ACC112 (cell line): ENCODE results near the gene ALX4.

Experiments used
- H2AFZ ChIP-seq: fragments of 200-600 bp; sonication (generic); one replicate; pipeline ENCODE4 v1.6.0; 2017; ENCODE audit warnings: antibody characterized with exemption, low read length; ENCODE audit not compliant: unreplicated experiment
- H3K27ac ChIP-seq: fragments of 200-600 bp; sonication (generic); 2 replicates; pipeline ENCODE4 v1.5.1; 2014; ENCODE audit warnings: low read depth, mild to moderate bottlenecking, antibody characterized with exemption, low read length, moderate library complexity
- H3K27me3 ChIP-seq: fragments of 200-600 bp; sonication (generic); 2 replicates; pipeline ENCODE4 v1.6.1; 2014; ENCODE audit warnings: mild to moderate bottlenecking, antibody characterized with exemption, low read length, moderate library complexity, mixed read lengths; ENCODE audit not compliant: insufficient read depth
- H3K36me3 ChIP-seq: fragments of 200-600 bp; sonication (generic); 2 replicates; pipeline ENCODE4 v1.6.1; 2016; ENCODE audit warnings: mild to moderate bottlenecking, antibody characterized with exemption, low read length, moderate library complexity, mixed read lengths; ENCODE audit not compliant: insufficient read depth
- H3K4me1 ChIP-seq: fragments of 200-600 bp; sonication (generic); one replicate; pipeline ENCODE4 v1.6.1; 2016; ENCODE audit warnings: low read length, mixed read lengths; ENCODE audit not compliant: insufficient read depth, unreplicated experiment, control insufficient read depth
- H3K4me3 ChIP-seq: fragments of 200-600 bp; sonication (generic); 2 replicates; pipeline ENCODE4 v1.5.1; 2014; ENCODE audit warnings: mild to moderate bottlenecking, low read depth, low read length
- H3K79me2 ChIP-seq: fragments of 200-600 bp; sonication (generic); one replicate; pipeline ENCODE4 v1.6.0; 2016; ENCODE audit warnings: low read length; ENCODE audit not compliant: control insufficient read depth, unreplicated experiment, insufficient read depth

ALX4 gene

DNA sequence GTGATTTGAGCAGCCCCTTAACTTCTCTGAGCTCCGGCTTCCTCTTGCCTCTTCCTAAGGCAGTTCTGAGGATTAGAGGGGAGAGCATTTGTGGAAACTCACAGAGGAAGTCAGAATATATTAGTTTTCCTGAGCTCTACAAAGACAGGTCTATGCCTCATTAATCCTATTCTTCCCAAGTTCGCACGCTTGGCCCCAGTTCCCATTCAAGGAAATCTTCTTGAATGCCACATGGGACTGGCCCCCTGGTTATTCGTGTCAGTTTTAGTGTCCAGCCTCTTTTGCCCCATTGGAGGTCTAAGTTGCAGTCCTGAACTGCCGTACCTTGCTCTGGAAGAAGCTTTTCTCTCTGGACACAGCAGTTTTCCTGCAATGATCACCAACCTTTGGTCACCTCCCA lies 37.6 kb upstream of the ALX4 start:
- H3K27me3 ChIP-seq, result peaks cover 78% of the 10 kb centered on the region
- H3K4me1 ChIP-seq, result no peaks in the 10 kb centered on the region
- H3K27ac ChIP-seq, result no peak overlapping the region
- no peak overlapping the region for H3K4me3 ChIP-seq
- H2AFZ ChIP-seq, result no peak overlapping the region
- H3K36me3 ChIP-seq, result no peaks in the 10 kb centered on the region
- no peaks in the 10 kb centered on the region for H3K79me2 ChIP-seq

DNA sequence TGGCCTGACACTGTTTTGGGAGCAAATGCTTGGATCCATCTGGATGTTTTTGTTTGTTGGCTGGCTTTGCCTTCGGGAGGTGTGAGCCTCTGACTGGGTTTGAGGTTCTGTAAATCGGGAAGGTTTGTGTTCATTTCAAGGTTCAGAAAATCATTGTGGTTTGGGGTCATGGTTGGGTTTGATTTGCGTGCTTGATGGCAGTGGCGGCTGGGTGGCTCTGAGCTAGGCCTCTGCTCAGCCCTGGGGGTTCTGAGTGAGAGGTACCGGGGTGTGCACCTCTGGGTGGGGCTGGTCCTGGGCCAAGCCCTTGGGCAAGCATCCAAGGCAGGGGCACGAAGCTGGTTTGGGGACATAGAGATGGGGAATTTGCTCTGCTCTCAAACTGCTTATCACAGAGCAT lies 37.0 kb upstream of the ALX4 start:
- peaks cover 78% of the 10 kb centered on the region for H3K27me3 ChIP-seq
- no peak overlapping the region for H3K4me3 ChIP-seq
- H3K79me2 ChIP-seq, result no peaks in the 10 kb centered on the region
- H2AFZ ChIP-seq, result no peak overlapping the region
- no peak overlapping the region for H3K27ac ChIP-seq
- H3K36me3 ChIP-seq, result no peaks in the 10 kb centered on the region
- no peaks in the 10 kb centered on the region for H3K4me1 ChIP-seq

DNA sequence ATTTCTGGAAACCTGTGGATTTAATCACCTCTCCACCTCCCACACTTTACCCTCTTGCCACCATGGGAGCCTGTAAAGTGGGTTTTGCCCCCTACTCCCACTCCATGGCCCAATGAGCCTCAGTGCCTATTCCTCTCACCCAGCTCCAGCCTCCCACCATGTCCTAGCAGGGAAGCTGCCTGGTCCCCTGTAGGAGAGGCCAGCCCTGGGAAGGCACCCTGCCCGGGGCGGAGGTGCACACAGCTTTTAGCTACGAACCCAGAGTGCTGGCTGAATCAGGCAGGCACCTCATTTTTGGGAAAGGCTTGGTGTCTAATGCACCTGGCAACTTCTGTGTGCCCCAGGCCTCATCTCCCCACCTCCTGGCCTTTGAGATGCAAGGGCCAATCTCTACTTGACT lies 35.8 kb upstream of the ALX4 start:
- Histone ChIP-seq H2AFZ (no peak overlapping the region), H3K4me1 (no peaks in the 10 kb centered on the region), H3K4me3 (no peak overlapping the region), H3K36me3 (no peaks in the 10 kb centered on the region), H3K27me3 (peaks cover 73% of the 10 kb centered on the region), H3K27ac (no peak overlapping the region), H3K79me2 (no peaks in the 10 kb centered on the region)

DNA sequence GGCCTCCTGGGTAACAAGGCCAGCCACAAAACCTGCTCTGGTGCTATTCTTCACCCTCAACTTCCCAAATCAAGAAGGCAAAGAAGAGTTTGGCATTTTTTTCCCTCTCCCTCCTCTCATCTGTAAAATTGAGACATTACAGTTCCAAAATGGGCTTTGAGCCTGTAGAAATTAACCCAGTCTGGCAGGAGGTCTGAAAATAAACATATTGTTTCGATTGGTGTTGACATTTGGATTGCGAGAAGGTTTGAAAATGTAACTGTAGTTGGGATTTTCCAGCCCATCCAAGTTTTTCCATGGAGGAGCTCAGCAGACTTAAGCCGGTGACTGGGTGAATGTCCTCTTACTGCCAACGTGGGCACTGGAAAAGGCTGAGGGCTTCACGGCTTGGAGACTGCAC lies 35.0 kb upstream of the ALX4 start:
- no peaks in the 10 kb centered on the region for H3K36me3 ChIP-seq
- no peaks in the 10 kb centered on the region for H3K4me1 ChIP-seq

DNA sequence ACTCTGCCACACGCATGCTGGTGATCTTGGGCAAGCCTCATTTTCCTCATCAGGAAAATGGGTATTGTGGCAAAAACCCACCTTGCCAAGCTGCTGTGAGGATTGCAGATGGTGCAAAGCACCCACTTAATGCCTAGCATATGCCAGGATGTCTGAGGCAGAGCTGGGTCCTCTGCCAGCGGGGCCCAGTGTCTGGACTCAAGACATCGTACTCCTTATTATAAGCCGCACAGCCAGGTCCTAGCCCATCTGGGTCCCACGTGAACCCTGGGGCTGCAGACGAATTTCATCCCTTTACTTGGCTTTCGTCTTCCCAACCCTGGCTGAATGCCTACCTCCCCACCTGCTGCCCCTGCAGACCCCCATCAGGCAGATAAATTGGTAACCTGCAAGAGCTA lies 34.5 kb upstream of the ALX4 start:
- Histone ChIP-seq H2AFZ (no peak overlapping the region), H3K27me3 (peaks cover 66% of the 10 kb centered on the region), H3K27ac (no peak overlapping the region)

More for the DNA sequence above, 35.0 kb upstream of the ALX4 start:
- Histone ChIP-seq H2AFZ (no peak overlapping the region), H3K27me3 (peaks cover 70% of the 10 kb centered on the region), H3K4me3 (no peak overlapping the region), H3K79me2 (no peaks in the 10 kb centered on the region), H3K27ac (no peak overlapping the region)

DNA sequence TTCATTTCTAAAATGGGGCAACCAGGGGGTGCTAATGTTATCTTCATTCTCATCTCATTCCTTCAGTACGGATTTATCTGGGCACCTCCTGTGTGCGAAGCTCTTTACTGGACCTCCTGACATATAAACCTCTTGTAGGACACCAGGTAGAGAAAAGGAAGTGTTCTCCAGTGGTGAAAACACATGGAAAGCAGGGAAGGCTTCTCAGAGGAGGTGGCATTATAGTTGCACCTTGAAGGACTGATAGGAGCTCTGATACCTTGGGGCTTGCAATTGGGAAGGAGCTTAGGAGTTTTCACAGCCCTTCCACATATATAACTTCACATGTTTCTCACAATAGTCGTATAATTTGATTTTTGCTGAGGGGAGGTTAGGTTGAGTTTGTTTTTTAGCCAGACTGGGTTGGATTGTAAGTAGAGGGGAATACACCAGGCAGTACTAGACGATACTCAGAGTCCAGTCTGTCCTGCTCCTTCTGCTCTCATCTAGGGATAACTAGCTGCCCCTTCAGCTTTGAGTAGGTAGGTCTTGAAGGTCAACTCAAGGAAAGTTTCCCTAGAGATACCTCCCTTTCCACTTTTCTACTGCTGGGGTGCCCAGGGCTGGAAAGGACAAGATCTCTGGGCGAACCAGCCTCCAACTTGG lies 34.0 kb upstream of the ALX4 start:
- Histone ChIP-seq H3K36me3 (no peaks in the 10 kb centered on the region), H2AFZ (no peak overlapping the region), H3K27ac (no peak overlapping the region), H3K4me1 (no peaks in the 10 kb centered on the region), H3K4me3 (no peak overlapping the region), H3K79me2 (no peaks in the 10 kb centered on the region), H3K27me3 (peaks cover 67% of the 10 kb centered on the region)

More for the DNA sequence above, 34.5 kb upstream of the ALX4 start:
- Histone ChIP-seq H3K79me2 (no peaks in the 10 kb centered on the region), H3K4me3 (no peak overlapping the region), H3K36me3 (no peaks in the 10 kb centered on the region), H3K4me1 (no peaks in the 10 kb centered on the region)

DNA sequence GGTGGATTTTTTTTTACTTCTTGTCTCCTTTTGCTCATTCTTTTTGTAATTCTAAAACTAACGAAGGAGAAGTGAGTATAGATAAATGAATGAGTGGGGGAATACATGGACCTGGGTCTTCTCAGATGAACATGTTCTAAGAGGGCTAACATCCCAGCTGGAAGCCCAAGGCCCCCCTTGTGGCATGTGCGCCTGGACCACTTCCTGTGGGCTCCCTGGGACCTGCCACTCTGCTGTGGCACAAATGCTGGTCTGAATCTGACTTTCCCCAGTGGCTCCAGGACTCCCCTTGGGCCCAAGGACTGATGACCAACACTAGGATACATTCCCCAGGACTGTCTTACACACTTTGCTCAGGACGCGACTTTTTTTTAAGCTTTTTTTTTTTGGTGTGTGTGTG lies 32.7 kb upstream of the ALX4 start:
- no peaks in the 10 kb centered on the region for H3K4me1 ChIP-seq
- H3K4me3 ChIP-seq, result no peak overlapping the region
- H3K27me3 ChIP-seq, result peaks cover 67% of the 10 kb centered on the region
- H2AFZ ChIP-seq, result no peak overlapping the region
- H3K27ac ChIP-seq, result no peak overlapping the region
- no peaks in the 10 kb centered on the region for H3K79me2 ChIP-seq
- no peaks in the 10 kb centered on the region for H3K36me3 ChIP-seq

DNA sequence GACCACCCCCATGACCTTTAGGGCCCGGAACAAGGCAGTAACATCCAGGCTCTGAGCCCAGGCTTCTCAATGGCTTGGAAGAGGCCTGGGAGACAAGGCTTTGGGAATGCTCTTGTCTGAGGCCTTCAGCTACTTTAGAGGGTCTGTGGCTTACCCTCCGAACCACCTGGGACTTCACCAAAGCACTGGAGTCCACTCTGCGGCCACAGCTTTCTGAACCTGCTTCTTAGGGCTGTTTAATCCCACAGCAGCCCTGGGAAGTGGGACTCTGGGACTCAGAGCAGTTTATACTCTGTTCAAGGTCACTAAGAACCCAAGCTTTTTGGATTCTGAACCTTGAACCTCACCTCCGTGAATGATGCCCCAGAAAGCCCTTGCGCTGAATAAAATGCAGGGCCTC lies 30.7 kb upstream of the ALX4 start:
- Histone ChIP-seq H3K27ac (no peak overlapping the region), H3K79me2 (no peaks in the 10 kb centered on the region), H3K4me1 (no peaks in the 10 kb centered on the region), H3K27me3 (peaks cover 67% of the 10 kb centered on the region), H3K4me3 (no peak overlapping the region), H3K36me3 (no peaks in the 10 kb centered on the region), H2AFZ (no peak overlapping the region)

DNA sequence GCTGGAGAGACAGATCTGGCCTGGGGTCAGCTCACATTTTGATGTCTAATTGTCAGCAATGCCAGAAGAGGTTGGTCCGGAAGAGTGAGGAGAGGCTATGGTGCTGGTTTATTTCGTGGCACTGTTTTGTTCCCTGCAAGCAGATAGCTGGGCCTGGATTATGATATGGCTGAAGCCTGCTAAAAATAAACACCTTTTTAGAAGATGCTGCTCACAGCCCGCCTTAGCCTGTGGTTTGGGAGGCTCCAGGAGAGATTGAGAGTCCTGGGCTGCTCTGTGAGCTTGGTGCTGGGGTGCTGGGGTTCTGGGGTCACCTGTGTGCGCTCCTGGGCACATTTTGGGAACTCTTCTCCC lies 29.6 kb upstream of the ALX4 start:
- no peaks in the 10 kb centered on the region for H3K4me1 ChIP-seq
- no peaks in the 10 kb centered on the region for H3K36me3 ChIP-seq
- H3K27ac ChIP-seq, result no peak overlapping the region
- no peaks in the 10 kb centered on the region for H3K79me2 ChIP-seq
- H3K4me3 ChIP-seq, result no peak overlapping the region
- H2AFZ ChIP-seq, result no peak overlapping the region
- peaks cover 67% of the 10 kb centered on the region for H3K27me3 ChIP-seq

DNA sequence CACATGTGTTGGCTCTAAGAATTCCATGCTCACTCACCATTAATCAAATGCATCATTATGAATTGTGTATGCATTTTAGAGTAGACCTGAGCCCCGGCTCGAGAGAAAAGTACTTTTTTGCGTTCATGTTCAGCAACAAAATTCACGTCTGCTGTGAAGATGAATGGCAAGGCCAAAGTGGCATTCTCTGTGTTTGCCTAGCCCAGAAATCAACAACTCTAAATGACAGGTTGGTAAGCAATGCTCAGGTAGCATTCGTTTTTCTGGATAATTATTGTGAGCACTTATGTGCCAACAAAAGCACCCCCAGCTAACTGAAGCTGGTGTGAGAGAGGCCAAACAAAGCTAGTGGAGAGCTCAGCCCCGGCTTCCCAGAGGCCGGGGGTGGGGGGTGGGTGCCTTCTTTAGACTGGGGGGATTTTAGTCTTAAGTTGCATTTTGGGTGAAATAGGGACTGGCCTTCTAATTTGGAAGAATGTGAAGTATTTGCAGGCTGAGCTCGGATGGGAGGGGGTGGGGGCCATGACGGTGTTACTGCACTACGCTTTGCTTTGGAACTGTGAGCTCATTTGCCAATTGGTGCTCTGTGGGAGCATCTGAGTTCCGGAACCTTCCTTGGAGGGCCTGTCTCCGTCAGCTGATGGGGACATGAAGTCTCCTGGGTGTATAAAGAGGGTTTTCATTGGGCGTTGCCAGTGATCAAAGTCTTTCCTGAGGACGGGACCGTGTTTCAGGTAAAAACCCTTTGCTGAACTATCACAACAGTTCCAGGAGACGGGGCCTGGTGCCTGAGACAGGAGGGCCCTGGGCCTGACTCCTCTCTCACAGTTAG lies 29.0 kb upstream of the ALX4 start:
- Histone ChIP-seq H3K36me3 (no peaks in the 10 kb centered on the region), H3K27me3 (peaks cover 67% of the 10 kb centered on the region), H3K4me1 (no peaks in the 10 kb centered on the region), H2AFZ (no peak overlapping the region), H3K79me2 (no peaks in the 10 kb centered on the region), H3K27ac (no peak overlapping the region), H3K4me3 (no peak overlapping the region)

DNA sequence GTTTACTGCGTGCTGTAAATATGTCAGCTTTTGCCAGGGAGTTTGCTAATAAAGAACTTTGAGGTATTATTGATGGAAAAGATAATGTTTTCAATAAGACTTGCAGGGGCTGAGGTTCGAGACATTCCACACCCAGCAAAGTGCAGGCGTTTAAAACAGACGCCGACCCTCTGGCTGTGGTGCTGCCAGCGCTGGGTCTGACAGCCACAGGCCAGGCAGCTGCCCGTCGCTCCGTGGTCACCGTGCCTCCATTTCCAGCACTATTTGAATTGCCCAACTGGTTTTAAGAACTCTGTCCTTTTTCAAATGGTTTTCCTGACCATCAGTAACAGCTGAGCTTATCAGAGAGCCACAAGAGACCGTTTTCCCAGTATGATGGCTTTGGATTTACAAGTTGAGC lies 28.1 kb upstream of the ALX4 start:
- H3K79me2 ChIP-seq, result no peaks in the 10 kb centered on the region
- no peak overlapping the region for H2AFZ ChIP-seq
- H3K4me3 ChIP-seq, result no peak overlapping the region
- peaks cover 62% of the 10 kb centered on the region for H3K27me3 ChIP-seq
- H3K27ac ChIP-seq, result no peak overlapping the region
- H3K36me3 ChIP-seq, result no peaks in the 10 kb centered on the region
- no peaks in the 10 kb centered on the region for H3K4me1 ChIP-seq
